ENCODE results near the gene ALDH3B2. TPM values are rescaled to one million over a fixed set of nuclear protein-coding genes. Genes with fewer than 3 reads are reported as not detected.

ALDH3B2 gene
- total RNA-seq (2022; extraction: Qiagen RNA extraction), result not detected in 5 replicates

GRCh38 chr11:67674442-67674871, at the start of gene ALDH3B2:
Gene ALDH3B2, minus strand, starts transcription at chr11:67674623. Its CDS starts 7,688 bp downstream, at chr11:67666935.

GRCh38 chr11:67639438-67639859, 35.0 kb downstream of the ALDH3B2 start, which contains the start of gene TBX10:
Gene TBX10, minus strand, starts transcription at chr11:67639763. Its CDS starts 291 bp downstream, at chr11:67639472.

GRCh38 chr11:67629386-67630227, 44.8 kb downstream of the ALDH3B2 start, which contains the start of gene NUDT8:
Gene NUDT8, minus strand, starts transcription at chr11:67629937. Its CDS starts 26 bp downstream, at chr11:67629911.

Other genes starting within 250 kb of the ALDH3B2 start
- gene RPS6KB2, start 246.1 kb downstream of the ALDH3B2 start, total RNA-seq (2022; extraction: Qiagen RNA extraction), result 39.1 to 52.9 TPM (median 48.1 TPM) in 5 replicates
- gene PTPRCAP, start 236.9 kb downstream of the ALDH3B2 start, total RNA-seq (2022; extraction: Qiagen RNA extraction), result 0.24 to 0.72 TPM (median 0.29 TPM) in 4 of 5 replicates, not detected in the other
- gene CORO1B, start 231.1 kb downstream of the ALDH3B2 start, total RNA-seq (2022; extraction: Qiagen RNA extraction), result 49.3 to 62.5 TPM (median 58.8 TPM) in 5 replicates
- gene GPR152, start 221.9 kb downstream of the ALDH3B2 start, total RNA-seq (2022; extraction: Qiagen RNA extraction), result 0.15 TPM in 1 of 5 replicates, not detected in the others
- not detected in 5 replicates for gene CABP4, start 219.3 kb downstream of the ALDH3B2 start, total RNA-seq (2022; extraction: Qiagen RNA extraction)
- gene TMEM134, start 205.4 kb downstream of the ALDH3B2 start, total RNA-seq (2022; extraction: Qiagen RNA extraction), result 50.3 to 69.2 TPM (median 65.5 TPM) in 5 replicates
- 36.9 to 47.3 TPM (median 45.7 TPM) in 5 replicates for gene AIP, start 191.6 kb downstream of the ALDH3B2 start, total RNA-seq (2022; extraction: Qiagen RNA extraction)
- gene PITPNM1, start 169.3 kb downstream of the ALDH3B2 start, total RNA-seq (2022; extraction: Qiagen RNA extraction), result 32.0 to 48.9 TPM (median 39.8 TPM) in 5 replicates
- gene CDK2AP2, start 166.5 kb downstream of the ALDH3B2 start, total RNA-seq (2022; extraction: Qiagen RNA extraction), result 57.9 to 85.6 TPM (median 80.6 TPM) in 5 replicates
- gene CABP2, start 151.2 kb downstream of the ALDH3B2 start, total RNA-seq (2022; extraction: Qiagen RNA extraction), result not detected in 5 replicates
- 1,477 to 1,695 TPM (median 1,644 TPM) in 5 replicates for gene GSTP1, start 90.8 kb downstream of the ALDH3B2 start, total RNA-seq (2022; extraction: Qiagen RNA extraction)
- 144 to 155 TPM (median 149 TPM) in 5 replicates for gene NDUFV1, start 67.7 kb downstream of the ALDH3B2 start, total RNA-seq (2022; extraction: Qiagen RNA extraction)
- gene NUDT8, start 44.7 kb downstream of the ALDH3B2 start, total RNA-seq (2022; extraction: Qiagen RNA extraction), result 7.1 to 14.5 TPM (median 14.0 TPM) in 5 replicates
- not detected in 5 replicates for gene TBX10, start 34.9 kb downstream of the ALDH3B2 start, total RNA-seq (2022; extraction: Qiagen RNA extraction)
- 0.87 to 1.4 TPM (median 1.2 TPM) in 5 replicates for gene ACY3, start 23.9 kb downstream of the ALDH3B2 start, total RNA-seq (2022; extraction: Qiagen RNA extraction)